Measurements from ENCODE around the gene TBC1D12. TPM values are rescaled to one million over a fixed set of nuclear protein-coding genes. Genes with fewer than 3 reads are reported as not detected.
"Not testable (repeated sequence)": the region's sequence is repeated elsewhere in the genome, so short reads cannot be mapped to it uniquely, and the experiment has no call there.

TBC1D12 gene
- polyA plus RNA-seq, 1 experiment: 4.7 TPM

GRCh38 chr10:94545391-94546048, 143.2 kb downstream of the TBC1D12 start, which contains the start of gene HELLS:
HELLS (plus strand) TSS chr10:94545788; CDS start chr10:94545922, 134 bp downstream.
- TF ChIP-seq, protein P1, sequence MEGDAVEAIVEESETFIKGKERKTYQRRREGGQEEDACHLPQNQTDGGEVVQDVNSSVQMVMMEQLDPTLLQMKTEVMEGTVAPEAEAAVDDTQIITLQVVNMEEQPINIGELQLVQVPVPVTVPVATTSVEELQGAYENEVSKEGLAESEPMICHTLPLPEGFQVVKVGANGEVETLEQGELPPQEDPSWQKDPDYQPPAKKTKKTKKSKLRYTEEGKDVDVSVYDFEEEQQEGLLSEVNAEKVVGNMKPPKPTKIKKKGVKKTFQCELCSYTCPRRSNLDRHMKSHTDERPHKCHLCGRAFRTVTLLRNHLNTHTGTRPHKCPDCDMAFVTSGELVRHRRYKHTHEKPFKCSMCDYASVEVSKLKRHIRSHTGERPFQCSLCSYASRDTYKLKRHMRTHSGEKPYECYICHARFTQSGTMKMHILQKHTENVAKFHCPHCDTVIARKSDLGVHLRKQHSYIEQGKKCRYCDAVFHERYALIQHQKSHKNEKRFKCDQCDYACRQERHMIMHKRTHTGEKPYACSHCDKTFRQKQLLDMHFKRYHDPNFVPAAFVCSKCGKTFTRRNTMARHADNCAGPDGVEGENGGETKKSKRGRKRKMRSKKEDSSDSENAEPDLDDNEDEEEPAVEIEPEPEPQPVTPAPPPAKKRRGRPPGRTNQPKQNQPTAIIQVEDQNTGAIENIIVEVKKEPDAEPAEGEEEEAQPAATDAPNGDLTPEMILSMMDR (IDR thresholded peaks at IDR 0.05; ENCODE audit: low read depth, low read length): no peak

DNA sequence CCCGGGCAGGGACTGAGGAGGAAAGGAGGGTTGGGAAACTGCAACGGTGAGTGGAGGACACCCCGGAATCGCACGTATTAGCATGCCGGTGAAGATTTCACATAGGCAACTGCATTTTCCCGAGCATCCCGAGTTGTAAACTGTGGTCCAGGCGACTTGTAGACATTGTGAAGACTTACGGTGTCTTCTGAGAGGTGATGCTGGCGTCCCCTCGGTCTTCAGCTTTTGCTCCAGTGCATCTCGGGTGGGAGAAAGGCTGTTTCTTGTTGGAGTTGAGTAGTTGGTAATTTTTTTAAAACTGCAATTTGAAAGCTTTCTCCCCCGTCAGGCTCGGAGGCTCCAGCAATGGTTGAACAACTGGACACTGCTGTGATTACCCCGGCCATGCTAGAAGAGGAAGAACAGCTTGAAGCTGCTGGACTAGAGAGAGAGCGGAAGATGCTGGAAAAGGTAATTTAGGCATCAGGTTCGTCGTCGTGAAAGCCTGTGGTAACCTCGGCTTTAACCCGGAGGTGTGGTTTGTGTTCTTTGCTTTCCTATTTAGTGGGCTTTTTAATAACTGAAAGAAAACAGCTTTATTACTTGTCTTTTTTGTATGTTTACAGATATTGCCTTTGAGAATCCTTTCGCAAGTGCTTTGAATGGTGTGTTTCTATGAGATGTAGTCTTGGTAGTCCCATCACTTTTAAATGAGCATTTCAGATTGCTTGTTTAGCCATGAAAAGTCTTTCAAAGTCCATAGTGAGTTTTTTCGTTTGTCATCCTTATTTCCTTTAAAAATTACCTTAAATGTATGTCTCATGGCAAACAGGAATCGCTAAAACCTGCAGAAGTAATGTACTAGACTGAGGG, 143.9 kb downstream of the TBC1D12 start:
- ChIA-PET CTCF (interaction anchor here (0.5 kb wide), 1 partner anchor 1683 kb away, joined by 3 read pairs; no protein-coding TSS in a partner anchor), POLR2A (interaction anchor here (0.8 kb wide), 1 partner anchor 23 kb away, joined by 3 read pairs; no protein-coding TSS in a partner anchor)
- TF ChIP-seq, protein P1 (IDR thresholded peaks at IDR 0.05; ENCODE audit: low read depth, low read length): no peak
- Histone ChIP-seq H3K9me3 (ENCODE audit: control insufficient read depth, insufficient read depth, low read length) (no peaks in the 10 kb centered on the region; the same call in 1 of the 2 replicates), H3K27ac (ENCODE audit: low read depth, low read length) (no peak overlapping the region), H3K27me3 (ENCODE audit: control insufficient read depth, insufficient read depth, low read length) (no peaks in the 10 kb centered on the region), H3K4me3 (ENCODE audit: low read depth, low read length) (peak overlapping the region; percentile 95)
- DNase-seq (ENCODE audit: low read depth, low spot score): no peak

More at GRCh38 chr10:94545391-94546048, 143.2 kb downstream of the TBC1D12 start, which contains the start of gene HELLS:
- peak; percentile 70 for DNase-seq (ENCODE audit: low read depth, low spot score)
- CTCF ChIA-PET: interaction anchor here (0.5 kb wide), 1 partner anchor 1684 kb away, joined by 3 read pairs; no protein-coding TSS in a partner anchor
- H3K27ac ChIP-seq (ENCODE audit: low read depth, low read length): peak within 1 kb of the TSS; percentile 73
- H3K9me3 ChIP-seq (ENCODE audit: control insufficient read depth, insufficient read depth, low read length): no peaks in the 10 kb centered on the region; the same call in 1 of the 2 replicates
- POLR2A ChIA-PET: interaction anchor here (0.8 kb wide), 2 partner anchors 22 to 74 kb away, joined by 3 read pairs; no protein-coding TSS in a partner anchor
- no peaks in the 10 kb centered on the region for H3K27me3 ChIP-seq (ENCODE audit: control insufficient read depth, insufficient read depth, low read length)
- peak within 1 kb of the TSS; percentile 95 for H3K4me3 ChIP-seq (ENCODE audit: low read depth, low read length)

- CTCF ChIA-PET: no interaction called here
- DNase-seq (ENCODE audit: low read depth, low spot score): no peak
These were observed 144.5 kb downstream of the TBC1D12 start for GRCh38 chr10:94546901-94547185.

GRCh38 chr10:94549221-94549620, 146.9 kb downstream of the TBC1D12 start:
- Histone ChIP-seq H3K27ac (ENCODE audit: low read depth, low read length) (no peak overlapping the region), H3K4me3 (ENCODE audit: low read depth, low read length) (no peak overlapping the region), H3K9me3 (ENCODE audit: control insufficient read depth, insufficient read depth, low read length) (no peaks in the 10 kb centered on the region; the same call in 1 of the 2 replicates), H3K27me3 (ENCODE audit: control insufficient read depth, insufficient read depth, low read length) (no peaks in the 10 kb centered on the region)
- TF ChIP-seq, protein P1 (IDR thresholded peaks at IDR 0.05; ENCODE audit: low read depth, low read length): no peak
- ChIA-PET CTCF (no interaction called here), POLR2A (no interaction called here)
- no peak for DNase-seq (ENCODE audit: low read depth, low spot score)

More at GRCh38 chr10:94546901-94547185, 144.5 kb downstream of the TBC1D12 start:
- TF ChIP-seq, protein P1 (IDR thresholded peaks at IDR 0.05; ENCODE audit: low read depth, low read length): no peak
- POLR2A ChIA-PET: no interaction called here
- peak overlapping the region; percentile 95 for H3K4me3 ChIP-seq (ENCODE audit: low read depth, low read length)
- H3K27me3 ChIP-seq (ENCODE audit: control insufficient read depth, insufficient read depth, low read length): no peaks in the 10 kb centered on the region
- no peaks in the 10 kb centered on the region; the same call in 1 of the 2 replicates for H3K9me3 ChIP-seq (ENCODE audit: control insufficient read depth, insufficient read depth, low read length)
- H3K27ac ChIP-seq (ENCODE audit: low read depth, low read length): no peak overlapping the region

- CTCF ChIA-PET; H3K9me3 ChIP-seq (ENCODE audit: control insufficient read depth, insufficient read depth, low read length); H3K27me3 ChIP-seq (ENCODE audit: control insufficient read depth, insufficient read depth, low read length); DNase-seq (ENCODE audit: low read depth, low spot score); POLR2A ChIA-PET; H3K4me3 ChIP-seq (ENCODE audit: low read depth, low read length); H3K27ac ChIP-seq (ENCODE audit: low read depth, low read length): not testable (repeated sequence)
These were observed 165.5 kb downstream of the TBC1D12 start for GRCh38 chr10:94567714-94568307.

Measured in AG04450 (cell line).